GM23248 (cell line): Measurements from ENCODE around the gene FBLN2.

Experiments
- EZH2 ChIP-seq: fragments of 200-600 bp; sonication (generic); IDR thresholded peaks from 2 replicates; pipeline ENCODE4 v1.6.1; 2018; ENCODE audit warnings: antibody characterized with exemption, mild to moderate bottlenecking; ENCODE audit not compliant: insufficient read depth, poor library complexity, severe bottlenecking
- EZH2phosphoT487 ChIP-seq: fragments of 200-600 bp; sonication (generic); IDR thresholded peaks from 2 replicates; pipeline ENCODE4 v1.6.1; 2018; ENCODE audit warnings: antibody characterized with exemption, moderate library complexity, mild to moderate bottlenecking, low read depth; ENCODE audit not compliant: insufficient read depth

GRCh38 chr3:13557417-13557816 is 8.5 kb downstream of the FBLN2 start:
- TF ChIP-seq EZH2phosphoT487 (no peak), EZH2 (no peak)
